GM21619 (cell line): ENCODE data around the gene RFNG.

Experiments
- ATAC-seq: cut with Tn5 transposase; IDR thresholded peaks from one replicate; pipeline ENCODE4 v1.9.1; 2021; ENCODE audit not compliant: unreplicated experiment

The RFNG gene

GRCh38 chr17:82051776-82052637, at the start of gene RFNG, which contains the start of gene GPS1:
Gene RFNG (minus strand): TSS chr17:82051811. CDS start chr17:82051766, 45 bp downstream.
Gene GPS1 (plus strand): TSS chr17:82051898. CDS start chr17:82051932, 34 bp downstream.
- ATAC-seq = peak; percentile 53

GRCh38 chr17:82101301-82101715, 49.7 kb upstream of the RFNG start:
- ATAC-seq = no peak

DNA sequence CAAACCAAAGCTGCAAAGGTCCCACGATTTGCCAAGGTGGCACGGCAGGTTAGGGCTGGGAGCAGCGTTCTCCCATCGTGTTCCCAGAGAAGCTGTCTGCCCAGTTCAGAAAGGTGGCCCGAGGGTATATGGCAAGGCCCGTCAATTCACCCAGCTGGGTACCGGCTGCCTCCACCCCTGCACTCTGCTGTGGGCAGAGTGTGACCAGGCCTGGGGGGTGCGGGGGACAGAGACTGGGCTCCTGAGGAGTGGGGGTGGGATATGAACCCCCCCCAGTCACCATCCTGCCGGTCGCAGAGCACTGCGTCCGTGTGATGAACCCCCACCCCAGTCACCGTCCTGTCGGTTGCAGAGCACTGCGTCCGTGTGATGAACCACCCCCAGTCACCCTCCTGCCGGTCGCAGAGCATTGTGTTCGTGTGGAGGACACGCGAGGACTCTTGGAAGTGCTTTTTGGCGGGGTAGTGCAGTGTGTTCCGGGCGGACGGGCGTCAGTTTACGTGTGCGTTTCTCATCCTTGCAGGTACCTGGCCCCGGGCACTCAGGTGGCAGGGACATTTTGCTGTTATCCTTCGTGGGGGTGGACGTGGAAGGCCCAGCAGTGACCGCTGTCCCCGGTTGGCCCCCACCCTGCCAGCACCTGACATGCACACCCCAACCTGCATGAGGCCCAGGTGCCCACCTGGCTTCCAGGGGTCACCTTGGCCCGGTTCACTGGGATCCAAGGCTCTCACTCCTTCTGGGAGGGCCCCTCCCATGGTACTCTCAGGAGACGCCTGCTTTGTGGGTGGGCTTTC, 49.1 kb upstream of the RFNG start:
- no peak for ATAC-seq

- peak; percentile 0 for ATAC-seq
Observed at GRCh38 chr17:82098939-82099763, 47.5 kb upstream of the RFNG start.

DNA sequence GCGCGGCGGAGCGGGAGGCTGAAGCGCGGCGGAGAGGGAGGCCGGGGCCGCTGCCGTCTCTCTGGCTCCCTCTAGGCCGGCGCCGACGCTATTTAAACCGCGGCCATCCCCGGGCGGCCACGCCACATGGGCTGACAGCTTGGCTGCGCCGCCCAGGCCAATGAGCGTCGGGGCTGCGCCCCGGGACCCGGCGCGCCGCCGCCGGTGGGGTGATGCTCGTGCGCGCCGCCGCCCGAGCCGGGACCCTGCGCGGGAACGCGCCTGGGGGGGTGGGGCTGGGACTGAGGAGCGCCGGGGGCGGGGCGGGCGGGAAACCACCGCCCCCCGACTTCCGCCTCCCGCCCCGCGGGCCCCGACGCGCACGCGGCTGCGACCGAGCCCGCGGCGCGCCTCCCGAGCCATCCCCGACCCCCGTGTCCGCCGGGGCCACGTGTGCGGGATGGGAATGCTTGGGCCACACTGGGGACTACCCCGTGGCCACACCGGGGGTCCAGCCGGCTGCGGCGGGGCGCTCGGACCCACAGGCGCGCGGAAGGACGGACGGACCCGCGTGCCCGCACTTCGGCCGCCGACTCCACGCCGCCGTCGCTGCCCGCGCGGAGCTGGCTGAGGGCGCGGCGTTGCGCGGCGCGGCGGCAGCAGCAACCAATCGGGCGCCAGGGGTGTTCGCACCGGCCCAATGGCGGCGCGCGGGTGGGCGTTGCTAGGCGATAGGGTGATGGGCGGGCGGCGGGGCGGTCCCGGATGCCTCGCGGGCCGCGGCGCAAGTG, 46.7 kb upstream of the RFNG start, which contains the start of gene FASN:
Gene FASN, minus strand, starts transcription at position 68 of the 770 bp plus-strand sequence. CDS start 1,791 bp downstream, outside the sequence.
- ATAC-seq = peak; percentile 65

- ATAC-seq = no peak
Observed at GRCh38 chr17:82097919-82098168, 46.2 kb upstream of the RFNG start.

DNA sequence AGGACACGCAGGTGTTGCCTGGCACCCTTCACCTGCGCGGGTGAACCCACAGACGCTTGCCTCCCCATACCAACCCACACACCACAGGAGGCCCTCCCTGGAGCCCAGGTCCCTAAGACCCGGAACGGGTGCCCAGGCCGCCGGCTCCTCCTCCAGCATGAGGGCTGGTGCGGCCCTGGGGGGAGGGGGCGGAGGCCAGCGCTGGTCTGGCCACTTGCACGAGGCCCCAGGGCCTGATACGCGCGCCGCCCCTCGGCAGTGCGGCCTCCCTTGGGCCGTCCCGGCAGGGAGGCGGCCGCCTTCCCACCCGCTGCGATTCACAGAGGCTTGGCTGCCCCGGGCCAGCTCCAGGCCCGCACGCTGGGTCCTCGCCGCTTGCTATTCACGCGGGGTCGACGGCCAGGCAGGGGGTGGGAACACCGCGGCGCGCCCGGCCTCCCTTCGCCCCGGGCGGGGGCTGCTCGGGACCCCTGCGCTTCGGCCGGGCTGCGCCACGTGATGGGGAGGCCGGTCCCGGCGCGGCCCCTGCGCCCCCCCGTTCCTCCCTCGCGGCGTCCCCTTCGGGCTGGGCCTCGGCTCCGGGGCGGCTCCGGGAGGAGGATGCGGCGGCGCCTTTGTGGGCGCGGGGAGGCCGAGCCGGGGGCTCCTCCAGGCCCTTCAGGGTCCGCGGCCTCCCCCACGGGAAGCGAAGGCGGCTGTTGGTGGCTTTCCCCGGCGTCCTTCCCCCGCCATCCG, 45.7 kb upstream of the RFNG start:
- peak; percentile 1 for ATAC-seq

- no peak for ATAC-seq
Observed at GRCh38 chr17:82096709-82097183, 45.1 kb upstream of the RFNG start.

DNA sequence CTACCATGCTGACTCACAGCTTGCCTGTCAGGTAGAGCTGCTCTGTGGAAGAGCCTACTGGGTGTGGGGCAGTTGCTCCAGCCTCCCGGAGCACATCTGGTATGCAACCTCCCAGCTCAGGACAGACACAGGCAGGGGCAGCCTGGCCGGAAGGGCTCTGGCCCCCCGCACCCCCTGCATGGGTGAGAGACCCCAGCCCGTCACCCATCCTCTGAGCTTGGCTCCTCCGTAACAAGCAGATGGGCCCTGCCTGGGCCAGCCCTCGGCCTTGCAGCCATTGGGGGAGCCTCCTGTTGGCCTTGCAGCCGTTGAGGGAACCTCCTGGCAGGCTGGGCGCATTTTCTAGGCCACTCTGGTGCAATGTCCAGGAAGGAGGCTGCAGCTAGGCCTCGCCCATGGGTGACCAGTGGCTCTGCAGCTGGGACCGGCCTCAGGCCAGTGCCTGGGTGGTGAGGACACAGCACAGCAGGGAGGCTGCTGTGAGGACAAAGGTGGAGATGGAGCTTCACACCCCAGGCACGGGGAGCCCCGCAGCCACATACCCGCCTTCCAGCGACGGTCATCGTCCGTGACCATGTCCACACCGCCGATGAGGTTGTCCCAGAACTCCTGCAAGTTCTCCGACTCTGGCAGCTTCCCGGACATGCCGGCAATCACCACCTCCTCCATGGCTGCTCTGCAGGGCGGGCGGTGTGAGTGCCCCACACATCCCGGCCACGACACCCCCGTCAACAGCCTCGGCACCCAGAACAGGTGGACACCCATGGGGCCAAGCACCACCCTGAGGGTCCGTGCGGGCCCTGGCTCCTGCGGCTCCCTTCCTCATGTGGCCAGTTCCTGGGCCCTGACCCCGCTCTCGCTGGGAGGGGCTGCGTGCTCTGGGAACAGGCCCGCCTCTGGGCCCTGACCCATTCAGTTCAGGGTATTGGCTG, 44.4 kb upstream of the RFNG start:
- no peak for ATAC-seq

- ATAC-seq = no peak
Observed at GRCh38 chr17:82094931-82095776, 43.5 kb upstream of the RFNG start.

DNA sequence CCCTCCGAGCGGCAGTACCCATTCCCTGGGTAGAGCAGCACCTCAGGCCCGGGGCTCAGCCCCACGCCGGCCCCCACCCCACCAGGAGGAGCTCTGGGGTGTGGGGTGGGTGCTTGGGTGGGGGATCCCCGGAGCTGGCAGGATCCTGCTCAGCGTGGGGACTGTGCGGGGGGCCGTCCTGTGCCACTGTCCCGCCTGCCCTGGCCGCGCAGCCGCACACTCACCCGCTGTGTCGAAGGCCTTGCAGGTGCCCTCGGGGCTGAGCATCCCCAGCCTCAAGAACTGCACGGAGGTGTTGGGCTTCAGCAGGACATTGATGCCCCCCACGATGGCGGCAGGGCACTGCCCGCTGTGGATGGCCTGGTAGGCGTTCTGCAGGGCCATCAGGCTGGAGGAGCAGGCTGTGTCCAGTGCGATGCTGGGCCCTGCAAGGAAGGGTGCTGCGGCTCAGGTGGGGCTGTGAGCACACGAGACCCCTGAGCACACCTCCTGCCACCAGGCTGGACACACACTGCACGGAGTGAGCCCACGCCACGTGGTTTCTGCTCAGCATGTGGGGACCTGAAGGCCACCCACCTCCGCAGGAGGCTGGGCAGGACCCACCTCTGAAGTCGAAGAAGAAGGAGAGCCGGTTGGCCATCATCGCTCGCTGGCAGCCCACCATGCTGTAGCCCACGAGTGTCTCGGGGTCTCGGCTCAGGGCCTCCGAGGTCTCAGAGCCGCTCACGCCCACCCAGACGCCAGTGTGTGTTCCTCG, 41.6 kb upstream of the RFNG start:
- ATAC-seq = no peak

DNA sequence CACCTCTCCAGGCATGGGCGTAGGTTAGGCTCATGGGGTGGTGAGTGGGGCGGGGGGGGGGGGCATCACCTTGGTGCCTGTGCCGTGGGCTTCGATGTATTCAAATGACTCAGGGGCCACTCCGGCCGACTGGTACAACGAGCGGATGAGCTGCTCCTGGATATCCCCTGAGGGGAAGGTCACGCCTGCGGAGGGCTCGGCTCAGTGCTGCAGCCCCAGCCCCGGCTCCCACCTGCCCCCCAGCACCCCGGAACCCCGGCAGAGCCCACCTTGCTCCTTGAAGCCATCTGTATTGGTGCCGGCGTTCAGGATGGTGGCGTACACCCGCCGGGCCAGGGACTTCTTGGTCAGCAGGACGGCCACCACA, 41.0 kb upstream of the RFNG start:
- no peak for ATAC-seq

DNA sequence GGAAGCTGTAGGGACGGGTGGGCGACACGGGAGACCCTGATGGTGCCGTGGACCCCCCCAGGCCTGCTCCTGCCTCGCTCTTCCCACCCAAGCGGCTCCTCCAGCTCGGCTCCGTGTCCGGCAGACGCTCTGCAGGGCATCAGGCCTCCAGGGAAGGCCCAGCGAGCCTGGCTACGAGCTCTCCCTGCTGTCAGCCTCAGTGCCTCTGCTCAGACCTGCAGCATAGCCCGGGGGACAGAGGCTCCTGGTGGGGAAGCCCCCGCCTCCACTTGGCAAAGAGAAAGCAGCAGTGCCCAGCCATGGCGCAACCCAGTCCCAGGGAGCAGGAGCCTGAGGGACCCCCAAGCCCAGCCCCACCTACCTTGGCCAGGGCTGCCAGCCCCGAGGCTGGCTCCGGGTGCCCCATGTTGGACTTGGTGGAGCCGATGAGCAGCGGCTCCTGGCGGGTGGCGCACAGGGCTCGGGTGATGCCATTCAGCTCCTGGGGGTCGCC, 40.5 kb upstream of the RFNG start:
- ATAC-seq = no peak

- ATAC-seq = no peak
Observed at GRCh38 chr17:82091264-82092066, 39.9 kb upstream of the RFNG start.

GRCh38 chr17:82090549-82091263, 39.1 kb upstream of the RFNG start:
- ATAC-seq = no peak
